Mesodermal cell (in vitro differentiated cells): Measurements from ENCODE around the gene SP6.

Source experiments
- H3K27ac ChIP-seq: 2 replicates; pipeline ENCODE4 v1.7.0; 2013; ENCODE audit warnings: mild to moderate bottlenecking, low read depth, low read length, moderate library complexity; ENCODE audit not compliant: severe bottlenecking
- H3K36me3 ChIP-seq: 2 replicates; pipeline ENCODE4 v1.7.1; 2013; ENCODE audit warnings: mild to moderate bottlenecking, low read length, moderate library complexity; ENCODE audit not compliant: control insufficient read depth, insufficient read depth
- H3K4me1 ChIP-seq: one replicate; pipeline ENCODE4 v1.7.1; 2013; ENCODE audit warnings: mild to moderate bottlenecking, low read length; ENCODE audit not compliant: insufficient read depth, control insufficient read depth, poor library complexity, severe bottlenecking
- H3K4me3 ChIP-seq: 2 replicates; pipeline ENCODE4 v1.7.0; 2013; ENCODE audit warnings: low read length, control low read depth, mild to moderate bottlenecking; ENCODE audit not compliant: insufficient read depth, poor library complexity, severe bottlenecking; ENCODE audit errors: extremely low read depth
- H3K9me3 ChIP-seq: 2 replicates; pipeline ENCODE4 v1.7.1; 2013; ENCODE audit warnings: mild to moderate bottlenecking, low read length, moderate library complexity; ENCODE audit not compliant: control insufficient read depth
- WGBS, 2 experiments: methylation state at CpG; one replicate each; pipeline ENCODE4 v1.1.5; 2013; ENCODE audit warnings: missing lambda C conversion rate in 2 of 2; ENCODE audit not compliant: insufficient coverage in 2 of 2; 5-methylcytosine and 5-hydroxymethylcytosine counted together

The SP6 gene

DNA sequence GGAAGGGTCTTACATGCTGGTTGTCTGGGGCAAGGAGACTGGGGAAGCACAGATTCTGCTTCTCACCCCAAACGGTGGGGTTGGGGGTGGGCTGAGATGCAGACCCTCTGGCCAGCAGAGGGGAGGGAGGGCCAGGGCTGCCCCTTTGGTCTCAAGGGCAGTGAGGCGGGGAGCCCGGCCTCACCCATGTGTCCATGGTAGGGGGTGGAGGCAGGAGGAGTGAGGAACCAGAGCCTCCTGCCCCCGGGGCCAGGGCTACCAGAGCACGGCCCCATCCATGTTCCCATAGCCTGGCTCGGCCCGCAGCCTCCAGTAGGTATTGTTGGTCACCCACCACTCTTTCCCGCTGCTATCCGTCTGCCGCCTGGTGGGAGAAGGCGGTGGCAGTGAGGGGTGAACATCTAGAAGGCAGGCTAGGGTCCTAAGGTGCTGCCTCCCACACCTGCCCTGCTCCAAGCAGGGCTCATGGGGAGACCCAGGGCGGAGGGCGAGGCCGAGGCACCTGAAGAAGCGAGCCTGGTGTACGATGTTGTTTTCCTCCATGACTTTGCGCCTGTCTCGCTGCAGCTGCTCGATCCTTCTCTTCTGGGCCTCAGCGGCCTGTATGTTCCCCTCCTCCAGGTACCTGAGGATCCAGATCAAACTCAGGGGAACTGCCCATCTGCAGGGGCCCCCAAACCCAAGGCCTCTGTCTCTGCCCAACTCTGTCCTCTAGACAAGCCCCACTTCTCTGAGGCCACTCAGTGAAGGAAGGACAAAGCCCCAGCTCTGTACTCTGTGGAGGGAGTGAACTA lies 42.7 kb downstream of the SP6 start:
- H3K27ac ChIP-seq: no peak overlapping the region
- peaks cover 25% of the 10 kb centered on the region for H3K36me3 ChIP-seq
- peaks cover 13% of the 10 kb centered on the region for H3K4me1 ChIP-seq
- H3K4me3 ChIP-seq: no peak overlapping the region
- WGBS, 2 experiments: 91 to 93% methylated on average over 14 to 17 of the region's 20 CpGs
- H3K9me3 ChIP-seq: no peaks in the 10 kb centered on the region

GRCh38 chr17:47807421-47807820 lies 43.5 kb downstream of the SP6 start:
- 88 to 93% methylated on average over 5 to 9 of the region's 11 CpGs for WGBS, 2 experiments
- Histone ChIP-seq H3K27ac (no peak overlapping the region), H3K4me3 (no peak overlapping the region), H3K36me3 (peaks cover 25% of the 10 kb centered on the region), H3K9me3 (no peaks in the 10 kb centered on the region), H3K4me1 (peaks cover 13% of the 10 kb centered on the region)

GRCh38 chr17:47806913-47807255 lies 44.1 kb downstream of the SP6 start:
- H3K4me1 ChIP-seq: peaks cover 13% of the 10 kb centered on the region
- H3K9me3 ChIP-seq: no peaks in the 10 kb centered on the region
- WGBS, 2 experiments: 92 to 96% methylated on average over 9 of the region's 9 CpGs
- H3K4me3 ChIP-seq: no peak overlapping the region
- peaks cover 25% of the 10 kb centered on the region for H3K36me3 ChIP-seq
- no peak overlapping the region for H3K27ac ChIP-seq

GRCh38 chr17:47806026-47806912 lies 44.7 kb downstream of the SP6 start:
- H3K4me3 ChIP-seq: no peak overlapping the region
- no peaks in the 10 kb centered on the region for H3K9me3 ChIP-seq
- H3K4me1 ChIP-seq: peaks cover 13% of the 10 kb centered on the region
- H3K36me3 ChIP-seq: peaks cover 24% of the 10 kb centered on the region
- no peak overlapping the region for H3K27ac ChIP-seq
- 84 to 93% methylated on average over 9 to 15 of the region's 16 CpGs for WGBS, 2 experiments

GRCh38 chr17:47804461-47804860 lies 46.5 kb downstream of the SP6 start:
- Histone ChIP-seq H3K27ac (no peak overlapping the region), H3K4me3 (no peak overlapping the region), H3K9me3 (no peaks in the 10 kb centered on the region), H3K36me3 (peaks cover 20% of the 10 kb centered on the region), H3K4me1 (no peaks in the 10 kb centered on the region)
- 69 to 80% methylated on average over 2 to 3 of the region's 3 CpGs for WGBS, 2 experiments

GRCh38 chr17:47803751-47804150 lies 47.2 kb downstream of the SP6 start:
- H3K27ac ChIP-seq: no peak overlapping the region
- 62 to 70% methylated on average over 5 of the region's 6 CpGs for WGBS, 2 experiments

GRCh38 chr17:47803201-47803600 lies 47.8 kb downstream of the SP6 start:
- 33 to 50% methylated on average over 2 to 5 of the region's 5 CpGs for WGBS, 2 experiments
- peaks cover 8% of the 10 kb centered on the region for H3K36me3 ChIP-seq
- H3K9me3 ChIP-seq: no peaks in the 10 kb centered on the region
- H3K27ac ChIP-seq: no peak overlapping the region
- no peak overlapping the region for H3K4me3 ChIP-seq
- H3K4me1 ChIP-seq: no peaks in the 10 kb centered on the region

More at GRCh38 chr17:47803751-47804150, 47.2 kb downstream of the SP6 start:
- Histone ChIP-seq H3K4me1 (no peaks in the 10 kb centered on the region), H3K36me3 (peaks cover 13% of the 10 kb centered on the region), H3K4me3 (no peak overlapping the region), H3K9me3 (no peaks in the 10 kb centered on the region)

DNA sequence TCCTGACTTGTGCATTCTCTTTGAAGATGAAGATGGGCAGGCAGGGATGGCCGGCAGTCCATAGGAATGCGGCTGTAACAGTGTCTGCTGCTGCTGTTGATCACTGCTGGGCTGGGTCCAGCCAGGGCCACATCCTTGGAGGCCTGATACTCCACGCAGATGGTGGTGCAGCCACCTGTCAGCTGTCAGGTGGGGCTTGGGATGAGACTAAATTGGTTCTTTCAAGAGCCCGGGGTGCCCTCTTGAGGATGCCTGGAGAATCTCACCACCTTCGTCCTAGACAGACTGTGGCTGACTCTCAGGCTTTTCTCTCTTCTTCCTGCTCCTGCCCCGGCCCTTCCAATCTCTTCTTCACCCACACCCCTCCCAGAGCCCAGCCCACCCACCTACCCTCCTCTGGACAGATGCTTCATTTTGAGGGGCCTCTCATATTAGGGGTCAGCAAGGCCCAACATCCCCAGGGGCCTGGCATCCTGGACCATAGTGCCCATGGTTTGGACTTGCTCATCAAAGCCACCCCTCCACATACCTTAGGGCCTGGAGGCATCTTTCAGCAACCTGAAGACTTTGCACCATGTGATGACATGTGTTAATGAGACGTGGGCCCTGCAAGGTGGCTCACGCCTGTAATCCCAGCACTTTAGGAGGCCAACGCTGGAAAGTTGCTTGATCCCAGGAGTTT lies 48.5 kb downstream of the SP6 start:
- 25 to 39% methylated on average over 8 to 9 of the region's 9 CpGs for WGBS, 2 experiments
- Histone ChIP-seq H3K4me1 (no peaks in the 10 kb centered on the region), H3K27ac (no peak overlapping the region)

DNA sequence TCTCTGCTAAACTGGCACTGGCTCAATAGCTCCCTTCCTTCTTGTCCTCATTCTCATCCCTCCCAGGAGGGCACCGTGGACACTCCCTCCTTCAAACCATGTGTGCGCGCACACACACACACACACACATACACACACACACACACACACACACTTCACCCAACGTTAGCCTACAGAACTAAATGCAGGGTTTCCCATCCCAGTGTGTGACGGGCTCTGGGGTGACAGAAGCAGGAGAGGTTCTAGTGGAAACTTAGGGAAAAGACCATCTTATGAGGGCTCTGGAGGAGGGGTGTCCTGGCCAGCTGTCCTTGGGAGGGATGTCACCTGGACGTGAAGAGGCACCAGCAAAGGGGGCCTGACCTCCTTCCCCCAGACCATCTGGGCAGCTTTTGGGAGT lies 49.1 kb downstream of the SP6 start:
- Histone ChIP-seq H3K36me3 (no peaks in the 10 kb centered on the region), H3K9me3 (no peaks in the 10 kb centered on the region), H3K4me3 (no peak overlapping the region), H3K4me1 (no peaks in the 10 kb centered on the region), H3K27ac (no peak overlapping the region)
- WGBS, 2 experiments: 7 to 43% methylated on average over 2 to 5 of the region's 6 CpGs

More for the DNA sequence above, 48.5 kb downstream of the SP6 start:
- Histone ChIP-seq H3K36me3 (peaks cover 4% of the 10 kb centered on the region), H3K4me3 (no peak overlapping the region), H3K9me3 (no peaks in the 10 kb centered on the region)

DNA sequence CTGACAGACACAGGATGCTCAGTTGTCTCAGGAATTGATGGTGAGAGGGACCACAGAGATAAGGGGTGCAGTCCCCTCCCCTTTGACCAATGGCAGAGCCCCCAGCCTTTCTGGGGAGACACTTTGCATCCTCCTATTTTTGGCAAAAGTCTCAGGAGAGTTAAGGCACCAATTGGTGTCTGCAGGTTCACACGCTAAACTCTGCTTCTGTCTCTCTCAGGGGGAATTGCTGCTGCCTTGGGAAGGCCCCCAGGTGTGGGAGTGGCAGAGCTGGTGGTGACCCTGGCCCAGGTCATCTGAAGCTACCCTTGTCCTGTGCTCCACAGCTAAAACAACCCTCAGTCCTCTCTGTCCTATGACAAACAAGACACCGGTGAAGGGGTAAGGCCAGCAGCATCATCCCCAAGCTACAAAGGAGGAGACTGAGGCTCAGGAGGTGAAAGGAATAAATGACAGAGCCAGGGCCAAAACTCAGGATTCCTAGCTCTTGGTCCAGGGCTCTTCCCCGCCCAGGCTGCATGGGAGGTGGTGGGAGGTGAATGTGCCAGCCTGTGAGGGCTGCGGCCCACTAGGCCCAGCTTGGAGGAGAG lies 49.7 kb downstream of the SP6 start:
- no peaks in the 10 kb centered on the region for H3K9me3 ChIP-seq
- no peaks in the 10 kb centered on the region for H3K36me3 ChIP-seq
- no peak overlapping the region for H3K4me3 ChIP-seq
- 50 to 81% methylated on average over 1 to 2 of the region's 4 CpGs for WGBS, 2 experiments
- H3K27ac ChIP-seq: no peak overlapping the region
- H3K4me1 ChIP-seq: no peaks in the 10 kb centered on the region
